DMS153 (cell line): ENCODE measurements around the gene ACTR3C.
"Not testable (repeated sequence)": the region's sequence is repeated elsewhere in the genome, so short reads cannot be mapped to it uniquely, and the experiment has no call there.

ENCODE experiments used
- DNase-seq: peaks from one replicate; lab custom pipeline; 2025; lab: John Stamatoyannopoulos, UW

Gene ACTR3C

GRCh38 chr7:150283111-150283510, 40.2 kb downstream of the ACTR3C start:
- not testable (repeated sequence) for DNase-seq

DNA sequence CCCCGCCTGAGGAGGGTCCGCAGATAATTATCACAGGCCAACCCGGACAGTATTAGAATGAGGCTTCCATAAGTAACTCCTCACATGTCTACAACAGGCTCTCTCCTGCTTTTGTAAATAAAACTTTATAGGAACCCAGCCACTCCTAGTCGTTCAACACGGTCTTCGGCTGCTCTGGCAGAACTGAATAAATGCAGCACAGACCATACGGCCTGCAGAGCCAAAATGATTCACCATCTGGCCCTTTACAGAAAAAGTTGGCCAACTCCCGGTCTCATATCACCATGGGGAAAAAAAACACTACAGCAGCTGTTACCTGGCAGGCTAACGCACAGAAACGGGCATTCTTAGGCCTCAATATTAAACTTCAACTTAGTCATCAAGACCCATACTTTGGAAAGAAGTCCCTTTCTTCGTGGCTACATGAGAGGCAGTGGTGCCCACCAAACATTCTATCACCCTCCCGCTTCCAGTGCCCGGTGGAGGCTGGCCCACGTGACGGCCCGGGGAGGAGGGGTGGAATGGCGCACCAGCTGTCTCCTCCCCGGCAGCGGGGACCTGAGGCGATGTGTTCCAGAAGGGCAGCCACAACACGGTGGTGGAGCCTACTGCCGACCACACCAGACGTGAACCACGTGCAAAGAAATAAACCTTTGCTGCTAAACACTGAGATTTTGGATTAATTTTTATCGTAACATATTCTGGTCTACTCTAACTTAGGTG, 41.5 kb downstream of the ACTR3C start:
- DNase-seq: not testable (repeated sequence)

- DNase-seq: not testable (repeated sequence)
Observed at GRCh38 chr7:150278383-150278782, 45.0 kb downstream of the ACTR3C start.

GRCh38 chr7:150276132-150276695, 47.1 kb downstream of the ACTR3C start:
- DNase-seq: peak; percentile 1

DNA sequence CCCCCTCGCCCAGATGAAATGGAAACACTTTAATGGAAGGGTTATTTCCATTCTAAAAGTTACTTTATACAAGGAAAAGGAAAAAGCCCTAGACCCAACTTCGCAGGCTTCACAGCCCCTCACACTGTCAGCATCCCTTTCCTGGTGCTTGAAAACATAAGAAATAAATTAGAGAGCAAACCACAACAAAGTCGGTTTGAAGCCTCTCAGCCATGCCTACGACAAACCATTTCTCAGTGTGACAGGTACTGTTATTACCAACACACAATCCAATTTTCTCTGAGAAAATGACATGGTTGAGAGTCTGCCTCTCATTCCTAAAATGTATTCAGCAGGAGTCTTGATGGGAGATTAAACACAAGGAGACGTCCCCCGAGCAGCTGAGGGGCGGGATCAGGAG, 51.4 kb downstream of the ACTR3C start:
- not testable (repeated sequence) for DNase-seq

- not testable (repeated sequence) for DNase-seq
Observed at GRCh38 chr7:150270101-150270824, 53.1 kb downstream of the ACTR3C start.

GRCh38 chr7:150268798-150269197, 54.5 kb downstream of the ACTR3C start:
- DNase-seq: not testable (repeated sequence)

- DNase-seq: not testable (repeated sequence)
Observed at GRCh38 chr7:150268287-150268686, 55.1 kb downstream of the ACTR3C start.

DNA sequence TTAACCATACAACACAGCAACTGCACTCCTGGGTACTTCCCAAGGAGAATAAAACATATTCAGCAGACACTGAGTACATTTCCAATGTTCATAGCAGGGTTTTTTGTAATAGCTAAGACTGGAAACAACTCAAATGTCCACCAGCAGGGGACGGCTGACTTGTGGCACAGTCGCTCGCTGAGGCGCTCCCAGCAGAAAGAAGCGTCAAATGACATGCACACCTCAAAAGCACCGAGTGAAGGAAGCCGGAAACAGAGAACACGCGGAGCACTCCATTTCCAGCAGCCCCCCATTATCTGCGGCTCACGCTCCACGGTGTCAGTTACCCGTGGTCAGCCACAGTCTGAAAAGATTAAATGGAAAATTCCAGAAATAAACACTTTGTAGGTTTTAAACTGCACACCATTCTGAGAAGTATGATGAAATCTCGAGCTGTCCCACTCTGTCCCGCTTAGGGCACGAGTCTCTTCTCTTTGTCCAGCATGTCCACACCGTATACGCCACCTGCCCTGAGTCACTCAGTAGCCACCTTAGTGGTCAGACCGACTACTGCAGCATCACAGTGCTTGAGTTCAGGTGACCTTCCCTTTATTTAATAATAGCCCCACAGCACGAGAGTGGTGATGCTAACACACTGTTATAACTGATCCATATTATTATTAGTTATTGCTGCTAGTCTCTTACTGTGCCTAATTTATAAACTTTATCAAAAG, 56.2 kb downstream of the ACTR3C start:
- not testable (repeated sequence) for DNase-seq

DNA sequence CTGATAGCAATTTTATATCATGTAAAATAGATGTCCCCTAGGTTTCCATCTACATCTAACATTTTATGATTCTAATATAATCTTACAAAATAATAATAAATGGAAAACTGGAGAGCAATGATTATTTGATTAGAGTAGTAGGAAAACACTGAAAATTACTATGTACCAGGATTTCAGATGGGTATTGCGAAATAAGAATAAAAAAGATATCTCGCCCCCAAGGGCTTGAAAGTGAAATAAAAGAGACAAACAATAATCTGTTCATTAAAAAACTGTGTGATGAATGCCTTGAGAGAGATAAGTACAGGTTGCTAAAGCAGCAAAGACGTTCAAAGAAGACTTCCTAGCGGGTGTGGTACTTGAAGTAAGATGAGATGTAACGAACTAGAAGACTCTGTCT, 60.7 kb downstream of the ACTR3C start:
- DNase-seq: not testable (repeated sequence)

DNA sequence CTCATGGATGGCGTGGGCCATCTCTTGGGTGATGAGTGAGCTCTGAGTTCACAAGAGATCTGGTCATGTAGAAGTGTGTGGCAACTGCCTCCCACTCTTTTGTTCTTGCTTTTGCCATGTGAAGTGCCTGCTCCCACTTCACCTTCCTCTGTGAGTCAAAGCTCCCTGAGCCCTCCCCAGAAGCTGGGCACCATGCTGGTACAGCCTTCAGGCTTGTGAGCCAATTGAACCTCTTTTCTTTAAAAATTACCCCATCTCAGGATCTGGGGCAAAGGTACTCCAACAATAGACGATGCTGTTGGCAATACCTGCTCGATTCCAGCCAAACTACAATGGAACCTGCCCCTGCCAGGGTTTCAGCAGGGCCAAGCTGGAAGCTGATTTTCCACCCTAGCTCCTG, 75.6 kb downstream of the ACTR3C start:
- not testable (repeated sequence) for DNase-seq

GRCh38 chr7:150245208-150245607, 78.1 kb downstream of the ACTR3C start:
- not testable (repeated sequence) for DNase-seq

- DNase-seq: not testable (repeated sequence)
Observed at GRCh38 chr7:150242935-150243334, 80.4 kb downstream of the ACTR3C start.

GRCh38 chr7:150225444-150225843, 97.9 kb downstream of the ACTR3C start:
- not testable (repeated sequence) for DNase-seq

DNA sequence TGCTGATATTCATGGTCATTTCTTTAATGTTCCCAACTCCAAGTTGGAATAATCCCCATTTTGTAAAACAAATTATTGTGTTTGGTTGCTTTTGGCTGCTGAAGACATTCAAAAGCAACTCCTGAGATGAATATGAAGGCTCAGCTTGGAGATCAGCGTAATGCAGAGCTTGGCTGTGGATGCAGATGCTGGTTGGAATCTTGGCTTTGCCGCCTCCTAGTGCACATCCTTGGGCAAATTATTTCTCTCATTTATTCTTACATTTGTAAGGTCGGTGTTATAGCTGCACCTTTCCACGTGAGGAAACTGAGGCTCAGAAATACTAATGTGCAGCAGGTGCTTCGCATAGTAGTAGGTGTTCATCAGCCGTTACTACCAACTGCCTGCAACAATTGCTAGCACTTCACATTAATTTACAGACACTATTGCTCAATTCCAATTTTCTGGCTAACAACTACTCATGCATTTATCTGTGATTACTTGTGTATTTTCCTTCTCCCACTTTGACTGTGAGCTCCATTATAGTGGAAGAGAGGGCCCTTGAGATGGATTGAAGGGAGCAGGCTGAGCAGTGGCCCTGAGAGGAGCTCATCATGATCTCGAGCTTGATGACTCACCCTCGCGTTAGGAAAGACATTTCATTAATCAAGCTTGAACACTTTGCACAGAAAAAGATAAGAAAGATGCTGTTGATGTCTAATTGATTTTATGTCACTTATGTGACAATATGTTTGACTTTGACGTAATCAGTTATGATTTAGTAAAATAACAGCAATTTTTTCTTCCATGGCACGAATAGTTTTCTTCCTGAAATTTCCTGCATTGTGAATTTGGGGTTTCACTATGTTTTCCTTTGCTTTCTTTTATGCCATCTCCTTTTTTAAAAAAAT, 101.0 kb downstream of the ACTR3C start:
- DNase-seq: not testable (repeated sequence)

DNA sequence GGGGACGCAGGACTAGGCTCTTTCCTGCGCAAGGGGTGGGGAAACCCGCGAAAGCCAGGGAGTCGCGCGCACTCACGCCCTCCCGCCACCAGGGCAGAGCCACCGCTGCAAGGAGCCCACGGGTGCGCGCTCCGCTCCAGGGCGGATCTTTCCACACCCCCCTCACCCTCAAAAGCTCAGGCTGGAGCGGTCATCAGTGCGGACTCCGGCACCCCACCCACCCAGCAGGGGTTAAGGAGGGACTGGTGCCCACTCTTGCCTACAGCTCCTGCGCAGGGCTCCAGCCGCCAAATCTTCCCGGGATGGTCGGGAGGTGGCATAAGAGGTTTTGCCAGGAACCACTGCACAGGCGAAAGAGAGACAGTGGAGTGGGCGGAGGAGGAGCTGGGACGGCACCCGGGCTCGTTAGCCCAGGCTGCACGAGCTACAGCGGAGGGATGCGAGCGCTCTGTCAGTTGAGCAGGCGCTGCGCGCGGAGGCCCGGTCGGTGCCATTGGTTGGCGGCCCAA, 102.6 kb downstream of the ACTR3C start:
- DNase-seq: not testable (repeated sequence)

DNA sequence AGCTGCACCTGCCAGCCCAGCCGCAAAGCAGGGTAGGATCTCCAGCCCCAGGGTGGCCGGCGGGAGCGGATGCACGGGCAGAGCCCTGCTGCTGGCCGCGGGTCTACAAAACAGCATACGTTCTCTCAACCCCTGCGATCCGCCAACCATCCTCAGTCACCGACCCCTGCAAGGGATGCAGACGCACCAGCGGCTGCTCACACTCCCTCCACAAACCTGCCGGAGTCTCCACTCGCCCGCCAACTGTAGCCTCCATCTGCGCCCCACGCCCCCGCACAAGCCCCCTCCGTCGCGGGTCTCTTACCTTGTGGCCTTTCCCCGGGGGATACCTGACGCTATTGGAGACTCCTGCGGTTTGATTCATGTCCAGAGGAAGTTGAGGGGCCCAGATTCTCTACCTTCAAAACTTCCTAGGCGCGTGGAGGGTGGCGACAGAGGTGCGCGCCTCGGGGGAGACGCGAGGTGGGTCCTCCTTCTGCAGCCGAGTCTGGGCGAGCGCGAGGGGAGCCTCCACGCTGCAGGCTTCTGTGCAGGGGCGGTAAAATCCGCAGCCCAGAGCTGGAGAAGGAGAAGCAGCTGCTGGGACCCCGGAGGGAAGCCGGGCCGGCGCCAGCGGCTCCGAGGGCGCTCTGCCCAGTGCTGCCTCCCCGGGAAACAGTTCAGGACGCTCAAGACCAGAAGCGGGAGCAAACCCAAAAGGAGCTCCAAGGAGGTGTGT, 103.2 kb downstream of the ACTR3C start:
- not testable (repeated sequence) for DNase-seq

DNA sequence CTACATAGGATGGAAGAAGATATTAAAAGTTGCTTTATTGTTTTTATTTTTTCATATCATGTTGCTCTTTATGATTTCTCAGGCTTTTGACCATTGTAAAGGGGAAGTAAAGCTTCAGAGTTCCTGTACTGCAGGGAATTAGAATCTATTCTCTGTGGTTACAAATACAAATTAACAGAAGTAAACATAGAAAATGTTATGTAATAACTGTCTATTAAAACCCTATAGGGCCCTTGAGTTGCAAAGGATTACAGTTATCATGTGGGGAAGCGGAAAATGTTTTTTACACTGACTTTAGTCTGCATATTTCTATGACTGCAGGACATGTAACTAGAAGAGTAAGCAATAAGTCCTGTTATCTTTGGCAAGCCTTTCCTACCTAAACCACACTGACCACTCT, 116.5 kb downstream of the ACTR3C start:
- DNase-seq: not testable (repeated sequence)

GRCh38 chr7:150205866-150206265, 117.5 kb downstream of the ACTR3C start:
- DNase-seq: not testable (repeated sequence)

- not testable (repeated sequence) for DNase-seq
Observed at GRCh38 chr7:150204577-150204976, 118.8 kb downstream of the ACTR3C start.
